HEK293T (cell line): ENCODE measurements around the gene MORN5.

ENCODE experiments used
- ARNT ChIP-seq: fragments of 450-650 bp; IDR thresholded peaks from 2 replicates; pipeline ENCODE4 v1.6.1; 2017; ENCODE audit warnings: mild to moderate bottlenecking
- BHLHE40 ChIP-seq: fragments of 450-650 bp; IDR thresholded peaks from 2 replicates; pipeline ENCODE4 v1.6.1; 2016; ENCODE audit warnings: mild to moderate bottlenecking, moderate library complexity, borderline replicate concordance
- CTBP1 ChIP-seq: fragments of 450-650 bp; IDR thresholded peaks from 2 replicates; pipeline ENCODE4 v1.6.1; 2016; ENCODE audit warnings: borderline replicate concordance
- ELF4 ChIP-seq: fragments of 450-650 bp; IDR thresholded peaks from 2 replicates; pipeline ENCODE4 v1.6.1; 2017; ENCODE audit warnings: antibody characterized with exemption
- FOXA1 ChIP-seq: fragments of 450-650 bp; IDR thresholded peaks from 2 replicates; pipeline ENCODE4 v1.6.1; 2016; ENCODE audit warnings: mild to moderate bottlenecking
- FOXK2 ChIP-seq: fragments of 450-650 bp; IDR thresholded peaks from 2 replicates; pipeline ENCODE4 v1.6.1; 2016; ENCODE audit warnings: mild to moderate bottlenecking
- FOXM1 ChIP-seq: fragments of 450-650 bp; IDR thresholded peaks from 2 replicates; pipeline ENCODE4 v1.6.1; 2017; ENCODE audit warnings: mild to moderate bottlenecking, borderline replicate concordance
- HDGF ChIP-seq: fragments of 450-650 bp; IDR thresholded peaks from 2 replicates; pipeline ENCODE4 v1.6.1; 2017; ENCODE audit warnings: antibody characterized with exemption, borderline replicate concordance
- LEF1 ChIP-seq: fragments of 450-650 bp; IDR thresholded peaks from 2 replicates; pipeline ENCODE4 v1.6.1; 2017; ENCODE audit warnings: mild to moderate bottlenecking, borderline replicate concordance
- PKNOX1 ChIP-seq: fragments of 450-650 bp; IDR thresholded peaks from 2 replicates; pipeline ENCODE4 v1.6.1; 2016
- SP1 ChIP-seq: fragments of 450-650 bp; IDR thresholded peaks from 2 replicates; pipeline ENCODE4 v1.6.1; 2017
- SUZ12 ChIP-seq: fragments of 450-650 bp; IDR thresholded peaks from 2 replicates; pipeline ENCODE4 v1.6.1; 2016; ENCODE audit warnings: mild to moderate bottlenecking
- TARDBP ChIP-seq: fragments of 450-650 bp; IDR thresholded peaks from 2 replicates; pipeline ENCODE4 v1.6.1; 2016
- ZNF384 ChIP-seq: fragments of 450-650 bp; IDR thresholded peaks from 2 replicates; pipeline ENCODE4 v1.6.1; 2016

GRCh38 chr9:122131401-122132001 lies 28.2 kb upstream of the MORN5 start:
- TF ChIP-seq FOXK2 (no peak), ARNT (no peak), BHLHE40 (no peak), FOXM1 (no peak), SP1 (no peak), TARDBP (no peak), ZNF384 (no peak), LEF1 (no peak), CTBP1 (no peak), PKNOX1 (no peak), FOXA1 (no peak), ELF4 (no peak), HDGF (no peak), SUZ12 (no peak)
